SU-DHL-6 (cell line): Measurements from ENCODE around the gene REPS2.

Experiments used
- EZH2phosphoT487 ChIP-seq: fragments of 200-600 bp; sonication (generic), shearing (Covaris generic); conservative IDR thresholded peaks from 2 replicates; pipeline ENCODE4 v1.6.1; 2018; ENCODE audit warnings: mild to moderate bottlenecking, antibody characterized with exemption, low read length, moderate library complexity, mixed read lengths
- TF ChIP-seq, protein P1 (sequence below): fragments of 200-600 bp; sonication (generic); IDR thresholded peaks from one replicate; pipeline ENCODE4 v1.5.1; 2017; ENCODE audit warnings: antibody characterized with exemption, mild to moderate bottlenecking, low read length, moderate library complexity; ENCODE audit not compliant: insufficient read depth, poor library complexity, severe bottlenecking

DNA sequence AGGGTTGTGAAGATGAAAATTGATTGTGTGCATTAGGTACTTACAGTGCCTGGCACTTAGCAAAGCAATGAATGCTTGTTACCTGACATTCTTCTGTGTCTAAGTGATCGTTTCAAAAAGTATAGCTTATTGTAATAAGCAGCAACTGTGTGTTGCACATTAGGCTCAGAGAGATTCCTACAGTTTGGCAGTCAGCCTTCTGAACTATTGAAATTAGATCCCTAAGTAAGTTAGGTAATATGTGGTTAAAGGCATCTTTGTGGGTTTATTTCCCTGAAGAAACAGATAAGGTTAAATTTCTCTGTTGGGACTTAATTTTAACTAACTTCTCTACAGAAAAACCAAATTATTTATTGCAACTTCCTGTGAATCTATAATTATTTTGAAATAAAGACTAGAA is 93.4 kb downstream of the REPS2 start:
- TF ChIP-seq, protein P1, sequence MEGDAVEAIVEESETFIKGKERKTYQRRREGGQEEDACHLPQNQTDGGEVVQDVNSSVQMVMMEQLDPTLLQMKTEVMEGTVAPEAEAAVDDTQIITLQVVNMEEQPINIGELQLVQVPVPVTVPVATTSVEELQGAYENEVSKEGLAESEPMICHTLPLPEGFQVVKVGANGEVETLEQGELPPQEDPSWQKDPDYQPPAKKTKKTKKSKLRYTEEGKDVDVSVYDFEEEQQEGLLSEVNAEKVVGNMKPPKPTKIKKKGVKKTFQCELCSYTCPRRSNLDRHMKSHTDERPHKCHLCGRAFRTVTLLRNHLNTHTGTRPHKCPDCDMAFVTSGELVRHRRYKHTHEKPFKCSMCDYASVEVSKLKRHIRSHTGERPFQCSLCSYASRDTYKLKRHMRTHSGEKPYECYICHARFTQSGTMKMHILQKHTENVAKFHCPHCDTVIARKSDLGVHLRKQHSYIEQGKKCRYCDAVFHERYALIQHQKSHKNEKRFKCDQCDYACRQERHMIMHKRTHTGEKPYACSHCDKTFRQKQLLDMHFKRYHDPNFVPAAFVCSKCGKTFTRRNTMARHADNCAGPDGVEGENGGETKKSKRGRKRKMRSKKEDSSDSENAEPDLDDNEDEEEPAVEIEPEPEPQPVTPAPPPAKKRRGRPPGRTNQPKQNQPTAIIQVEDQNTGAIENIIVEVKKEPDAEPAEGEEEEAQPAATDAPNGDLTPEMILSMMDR = no peak
- TF ChIP-seq EZH2phosphoT487 = no peak
